ENCODE data around the gene SLC22A23.

DNA sequence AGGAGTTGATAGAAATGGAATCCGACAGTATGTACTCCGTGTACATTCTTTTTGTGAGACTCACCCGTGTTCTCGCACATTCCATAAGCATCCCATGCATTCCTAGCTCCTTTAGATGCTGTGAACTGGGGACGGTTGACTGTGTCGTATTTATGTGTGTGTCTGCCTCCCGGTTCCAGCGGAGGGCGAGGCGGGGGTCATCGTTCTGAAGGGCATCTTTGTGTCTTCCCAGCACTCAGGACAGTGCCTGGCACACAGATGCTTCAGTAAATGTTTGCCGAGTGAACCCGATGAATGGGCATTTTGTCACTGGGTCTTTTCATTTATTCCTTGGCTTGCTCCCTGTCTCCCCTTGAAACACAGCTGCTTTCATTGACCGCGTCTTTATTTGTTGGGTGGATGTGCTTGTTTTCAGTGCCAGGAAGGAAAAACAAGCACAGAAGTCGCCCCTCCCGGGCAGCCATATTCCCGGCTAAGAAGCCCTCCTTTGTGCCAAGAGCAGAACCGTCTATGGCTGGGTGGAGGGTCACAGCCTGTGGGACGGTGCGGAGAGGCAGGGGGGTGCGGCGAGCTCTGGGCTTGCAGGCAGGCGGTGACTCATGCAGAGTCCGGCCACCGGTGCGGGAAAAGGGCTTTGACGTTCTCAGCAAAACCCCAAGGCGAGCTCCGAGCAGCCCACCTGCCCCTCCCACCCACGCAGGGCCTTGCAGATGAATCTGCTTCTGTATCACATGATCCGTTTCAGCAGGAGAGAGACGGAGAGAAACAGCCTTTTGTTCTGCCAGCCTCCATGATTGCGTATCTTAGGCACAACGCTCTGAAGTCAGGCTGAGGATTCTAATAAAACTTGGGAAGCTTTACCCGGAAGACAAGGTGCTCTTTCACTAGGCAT is 209.3 kb downstream of the SLC22A23 start:
- TF ChIP-seq, protein P1, sequence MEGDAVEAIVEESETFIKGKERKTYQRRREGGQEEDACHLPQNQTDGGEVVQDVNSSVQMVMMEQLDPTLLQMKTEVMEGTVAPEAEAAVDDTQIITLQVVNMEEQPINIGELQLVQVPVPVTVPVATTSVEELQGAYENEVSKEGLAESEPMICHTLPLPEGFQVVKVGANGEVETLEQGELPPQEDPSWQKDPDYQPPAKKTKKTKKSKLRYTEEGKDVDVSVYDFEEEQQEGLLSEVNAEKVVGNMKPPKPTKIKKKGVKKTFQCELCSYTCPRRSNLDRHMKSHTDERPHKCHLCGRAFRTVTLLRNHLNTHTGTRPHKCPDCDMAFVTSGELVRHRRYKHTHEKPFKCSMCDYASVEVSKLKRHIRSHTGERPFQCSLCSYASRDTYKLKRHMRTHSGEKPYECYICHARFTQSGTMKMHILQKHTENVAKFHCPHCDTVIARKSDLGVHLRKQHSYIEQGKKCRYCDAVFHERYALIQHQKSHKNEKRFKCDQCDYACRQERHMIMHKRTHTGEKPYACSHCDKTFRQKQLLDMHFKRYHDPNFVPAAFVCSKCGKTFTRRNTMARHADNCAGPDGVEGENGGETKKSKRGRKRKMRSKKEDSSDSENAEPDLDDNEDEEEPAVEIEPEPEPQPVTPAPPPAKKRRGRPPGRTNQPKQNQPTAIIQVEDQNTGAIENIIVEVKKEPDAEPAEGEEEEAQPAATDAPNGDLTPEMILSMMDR (conservative IDR thresholded peaks at IDR 0.05; ENCODE audit: low read depth, low read length), result no peak
- TF ChIP-seq MAZ (IDR thresholded peaks at IDR 0.05; ENCODE audit: borderline replicate concordance, low read depth, low read length) (peak; percentile 42; the same call in 1 of the 2 replicates), POLR2A (IDR thresholded peaks at IDR 0.05; ENCODE audit: low read depth, low read length) (0 out of 2 replicates have a peak, but pooled peaks have one; percentile 18), SMC3 (IDR thresholded peaks at IDR 0.05; ENCODE audit: low read depth, low read length) (peak; percentile 19; the same call in 1 of the 2 replicates), MXI1 (IDR thresholded peaks at IDR 0.05; ENCODE audit: borderline replicate concordance, low read depth, low read length) (peak; percentile 38; the same call in 1 of the 2 replicates), CEBPB (IDR thresholded peaks at IDR 0.05; ENCODE audit: low read depth, low read length) (no peak), RCOR1 (IDR thresholded peaks at IDR 0.05; ENCODE audit: insufficient replicate concordance, low read length) (no peak), RAD21 (IDR thresholded peaks at IDR 0.05; ENCODE audit: low read length) (no peak; the same call in 1 of the 2 replicates), FOS (IDR thresholded peaks at IDR 0.05; ENCODE audit: low read depth, low read length) (peak; percentile 85)
- TF ChIP-seq, protein P2, sequence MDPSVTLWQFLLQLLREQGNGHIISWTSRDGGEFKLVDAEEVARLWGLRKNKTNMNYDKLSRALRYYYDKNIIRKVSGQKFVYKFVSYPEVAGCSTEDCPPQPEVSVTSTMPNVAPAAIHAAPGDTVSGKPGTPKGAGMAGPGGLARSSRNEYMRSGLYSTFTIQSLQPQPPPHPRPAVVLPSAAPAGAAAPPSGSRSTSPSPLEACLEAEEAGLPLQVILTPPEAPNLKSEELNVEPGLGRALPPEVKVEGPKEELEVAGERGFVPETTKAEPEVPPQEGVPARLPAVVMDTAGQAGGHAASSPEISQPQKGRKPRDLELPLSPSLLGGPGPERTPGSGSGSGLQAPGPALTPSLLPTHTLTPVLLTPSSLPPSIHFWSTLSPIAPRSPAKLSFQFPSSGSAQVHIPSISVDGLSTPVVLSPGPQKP (IDR thresholded peaks at IDR 0.05; ENCODE audit: borderline replicate concordance, low read depth, low read length), result no peak
